Calu3 (cell line): Measurements from ENCODE around the gene NTNG2. TPM values are rescaled to one million over a fixed set of nuclear protein-coding genes. Genes with fewer than 3 reads are reported as not detected.

Source experiments
- BruUV-seq: library from RNA; stranded (reverse); fragments of 400-500 nt; replicated peaks from 2 replicates; lab custom pipeline; 2021; lab: Mats Ljungman, UMichigan
- CTCF ChIA-PET: fragments of 300-600 bp; sonication (Branson Sonifier 250); formaldehyde crosslinking; loops from one replicate; lab custom pipeline; 2022; ENCODE audit warnings: antibody characterized with exemption; lab: Charles Lee
- DNase-seq: peaks from one replicate; pipeline ENCODE4 v3.0.0; 2022
- H3K27ac Mint-ChIP-seq: one replicate; pipeline ENCODE4 v1.8.0; 2022; ENCODE audit warnings: mixed read lengths; ENCODE audit not compliant: unreplicated experiment
- H3K27me3 Mint-ChIP-seq: one replicate; pipeline ENCODE4 v1.8.0; 2022; ENCODE audit warnings: mixed read lengths; ENCODE audit not compliant: unreplicated experiment
- H3K36me3 Mint-ChIP-seq: one replicate; pipeline ENCODE4 v1.8.0; 2022; ENCODE audit warnings: mild to moderate bottlenecking, moderate library complexity, mixed read lengths; ENCODE audit not compliant: insufficient read depth, unreplicated experiment
- H3K4me1 Mint-ChIP-seq: one replicate; pipeline ENCODE4 v1.8.0; 2022; ENCODE audit warnings: mild to moderate bottlenecking, low read depth, mixed read lengths; ENCODE audit not compliant: unreplicated experiment
- H3K4me3 Mint-ChIP-seq: one replicate; pipeline ENCODE4 v1.8.0; 2022; ENCODE audit warnings: mild to moderate bottlenecking, low read depth, moderate library complexity, mixed read lengths; ENCODE audit not compliant: unreplicated experiment
- H3K9me3 Mint-ChIP-seq: one replicate; pipeline ENCODE4 v1.8.0; 2022; ENCODE audit warnings: low read depth, mixed read lengths; ENCODE audit not compliant: unreplicated experiment
- intact Hi-C: fragments of 100-400 bp; cut with micrococcal nuclease; formaldehyde crosslinking; loops from one replicate; pipeline ENCODE4 v1.10.0; 2022; ENCODE audit not compliant: unreplicated experiment
- total RNA-seq: library from RNA; stranded (reverse); gene quantifications from 2 replicates; pipeline ENCODE4 v1.2.3, GENCODE V29; 2022
- TF ChIP-seq, protein P1 (sequence below): fragments of 200-600 bp; IDR thresholded peaks from one replicate; pipeline ENCODE4 v1.8.0; 2022; ENCODE audit warnings: antibody characterized with exemption; ENCODE audit not compliant: unreplicated experiment

NTNG2 gene
- total RNA-seq, 1 experiment from 2014 or later: not detected

DNA sequence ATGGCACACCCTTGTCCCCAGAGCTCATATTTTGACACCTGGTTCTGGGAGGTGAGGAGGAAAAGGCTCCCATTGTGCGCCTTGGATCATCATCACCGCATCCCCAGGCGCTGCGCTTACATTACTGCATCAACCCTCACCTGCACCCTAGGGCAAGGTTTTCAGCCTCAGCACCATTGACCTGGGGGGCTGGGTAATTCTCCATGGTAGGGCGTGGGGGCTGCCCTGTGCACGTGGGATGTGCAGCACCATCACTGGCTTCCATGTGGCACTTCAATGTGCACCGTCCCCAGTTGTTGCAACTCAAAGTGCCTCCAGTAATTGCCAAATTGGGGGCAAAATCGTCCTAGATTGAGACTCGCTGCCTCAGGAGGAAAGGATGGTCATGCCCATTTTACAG lies 83.6 kb downstream of the NTNG2 start:
- BruUV-seq: no TSS peak
- Mint-ChIP-seq H3K36me3 (peaks cover 12% of the 10 kb centered on the region), H3K4me1 (peaks cover 9% of the 10 kb centered on the region), H3K4me3 (no peak overlapping the region), H3K9me3 (no peaks in the 10 kb centered on the region), H3K27ac (no peak overlapping the region), H3K27me3 (peaks cover 63% of the 10 kb centered on the region)
- intact Hi-C loops: no loop called here
- TF ChIP-seq, protein P1, sequence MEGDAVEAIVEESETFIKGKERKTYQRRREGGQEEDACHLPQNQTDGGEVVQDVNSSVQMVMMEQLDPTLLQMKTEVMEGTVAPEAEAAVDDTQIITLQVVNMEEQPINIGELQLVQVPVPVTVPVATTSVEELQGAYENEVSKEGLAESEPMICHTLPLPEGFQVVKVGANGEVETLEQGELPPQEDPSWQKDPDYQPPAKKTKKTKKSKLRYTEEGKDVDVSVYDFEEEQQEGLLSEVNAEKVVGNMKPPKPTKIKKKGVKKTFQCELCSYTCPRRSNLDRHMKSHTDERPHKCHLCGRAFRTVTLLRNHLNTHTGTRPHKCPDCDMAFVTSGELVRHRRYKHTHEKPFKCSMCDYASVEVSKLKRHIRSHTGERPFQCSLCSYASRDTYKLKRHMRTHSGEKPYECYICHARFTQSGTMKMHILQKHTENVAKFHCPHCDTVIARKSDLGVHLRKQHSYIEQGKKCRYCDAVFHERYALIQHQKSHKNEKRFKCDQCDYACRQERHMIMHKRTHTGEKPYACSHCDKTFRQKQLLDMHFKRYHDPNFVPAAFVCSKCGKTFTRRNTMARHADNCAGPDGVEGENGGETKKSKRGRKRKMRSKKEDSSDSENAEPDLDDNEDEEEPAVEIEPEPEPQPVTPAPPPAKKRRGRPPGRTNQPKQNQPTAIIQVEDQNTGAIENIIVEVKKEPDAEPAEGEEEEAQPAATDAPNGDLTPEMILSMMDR: no peak
- CTCF ChIA-PET: no interaction called here
- DNase-seq: no peak

DNA sequence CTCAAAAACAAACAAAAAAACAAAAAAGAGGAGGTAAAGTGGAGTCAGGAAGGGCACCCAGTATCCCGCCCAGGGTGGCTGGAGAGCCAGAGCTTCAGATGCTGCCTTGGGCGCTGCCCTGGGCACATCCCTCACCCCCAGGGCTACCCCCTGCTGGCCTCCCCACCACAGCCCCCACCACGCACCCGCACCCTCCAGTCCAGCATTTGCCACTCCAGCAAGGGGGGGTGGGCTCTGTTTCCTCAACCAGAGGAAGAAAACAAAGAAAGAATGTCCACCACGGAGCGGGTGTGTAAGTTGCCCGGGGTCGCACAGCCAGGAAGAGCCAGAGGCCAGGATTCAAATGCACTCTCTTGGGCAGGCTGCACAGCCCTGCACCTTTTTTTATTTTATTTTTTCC lies 86.1 kb downstream of the NTNG2 start:
- Mint-ChIP-seq H3K4me3 (no peak overlapping the region), H3K4me1 (no peaks in the 10 kb centered on the region), H3K9me3 (peaks cover 3% of the 10 kb centered on the region), H3K27ac (no peak overlapping the region), H3K36me3 (no peaks in the 10 kb centered on the region), H3K27me3 (peaks cover 38% of the 10 kb centered on the region)
- TF ChIP-seq, protein P1: no peak
- CTCF ChIA-PET: no interaction called here
- DNase-seq: no peak
- intact Hi-C loops: no loop called here
- no TSS peak for BruUV-seq

DNA sequence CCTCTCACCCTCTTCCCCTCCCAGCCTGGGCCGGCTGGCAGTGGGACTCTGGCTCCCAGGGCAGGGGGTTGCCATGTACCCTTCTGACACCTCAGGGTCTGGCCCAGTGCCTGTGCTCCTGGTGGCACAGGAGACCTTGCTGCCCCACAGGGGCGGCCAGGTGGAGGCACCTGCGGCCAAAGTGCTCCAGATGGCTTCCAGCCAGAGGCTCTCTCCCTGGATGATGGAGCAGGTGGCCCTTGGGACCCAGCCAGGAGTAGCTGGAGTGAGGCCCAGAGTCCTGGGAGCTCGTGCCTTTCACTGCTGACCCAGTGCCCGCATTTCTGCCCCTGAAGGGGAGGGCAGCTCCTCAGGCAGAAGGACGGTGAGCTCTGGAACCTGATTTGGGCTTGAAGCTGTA lies 87.3 kb downstream of the NTNG2 start:
- intact Hi-C loops: no loop called here
- Mint-ChIP-seq H3K9me3 (peaks cover 3% of the 10 kb centered on the region), H3K4me3 (no peak overlapping the region), H3K27me3 (peaks cover 26% of the 10 kb centered on the region), H3K4me1 (no peaks in the 10 kb centered on the region), H3K36me3 (no peaks in the 10 kb centered on the region), H3K27ac (no peak overlapping the region)
- TF ChIP-seq, protein P1: no peak
- no TSS peak for BruUV-seq
- DNase-seq: no peak
- CTCF ChIA-PET: interaction anchor here (1.0 kb wide), 1 partner anchor 10 kb away, joined by 3 read pairs; no protein-coding TSS in a partner anchor

DNA sequence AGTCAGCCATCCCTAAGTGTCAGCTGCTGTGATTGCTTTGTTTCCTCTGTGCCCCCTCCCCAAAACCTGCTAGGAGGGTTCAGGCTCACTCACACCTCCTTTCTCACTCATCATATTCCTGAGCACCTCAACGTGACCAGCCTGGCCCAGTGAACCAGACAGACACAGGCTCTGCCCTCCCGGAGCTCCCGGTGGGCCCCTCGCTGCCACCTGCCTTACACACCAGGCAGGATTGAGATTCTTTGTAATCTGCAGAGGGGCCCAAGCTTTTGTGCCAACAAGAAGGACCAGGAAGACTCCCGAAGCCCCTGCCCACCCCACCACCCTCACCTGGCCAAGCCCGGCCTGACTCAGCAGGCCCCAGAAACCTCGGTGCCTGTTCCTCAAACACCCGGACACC lies 87.8 kb downstream of the NTNG2 start:
- Mint-ChIP-seq H3K4me1 (no peaks in the 10 kb centered on the region), H3K27ac (no peak overlapping the region), H3K27me3 (peaks cover 21% of the 10 kb centered on the region), H3K36me3 (no peaks in the 10 kb centered on the region), H3K4me3 (no peak overlapping the region), H3K9me3 (peaks cover 3% of the 10 kb centered on the region)
- DNase-seq: no peak
- CTCF ChIA-PET: interaction anchor here (1.0 kb wide), 1 partner anchor 9 kb away, joined by 3 read pairs; no protein-coding TSS in a partner anchor
- TF ChIP-seq, protein P1: no peak
- intact Hi-C loops: no loop called here
- no TSS peak for BruUV-seq
